Upper lobe of left lung (tissue), 4 donors: ENCODE results near the gene BUD13.

Experiments used
- CTCF ChIP-seq, 6 experiments: fragments of 450-650 bp in 4 of 6; fragments of 200-600 bp in 2 of 6; sonication (generic) in 2 of 6; IDR thresholded peaks; one replicate each; pipeline ENCODE4 v1.5.1; 2016 to 2019; ENCODE audit warnings: antibody characterized with exemption in 6 of 6
- EP300 ChIP-seq, 4 donors: sonication (generic); formaldehyde crosslinking; IDR thresholded peaks; one replicate each; pipeline ENCODE4 v1.5.1; 2017; ENCODE audit warnings: antibody characterized with exemption in 4 of 4, control low read depth in 2 of 4
- POLR2A ChIP-seq, 4 donors: fragments of 450-650 bp; IDR thresholded peaks; one replicate each; pipeline ENCODE4 v1.5.1; 2016 to 2017; ENCODE audit warnings: antibody characterized with exemption in 4 of 4, mild to moderate bottlenecking in 2 of 4

- TF ChIP-seq CTCF (IDR thresholded peaks at IDR 0.05) (no peak), EP300 (IDR thresholded peaks at IDR 0.05) (no peak), POLR2A (IDR thresholded peaks at IDR 0.05) (no peak)
Measured at GRCh38 chr11:116812109-116812508, 39.3 kb upstream of the BUD13 start.
